K562 (cell line): Measurements from ENCODE around the gene CA6. TPM values are rescaled to one million over a fixed set of nuclear protein-coding genes. Genes with fewer than 3 reads are reported as not detected.

ENCODE experiments used
- COPS2 ChIP-seq: fragments of 450-650 bp; conservative IDR thresholded peaks from 2 replicates; pipeline ENCODE4 v1.6.1; 2016; ENCODE audit warnings: mild to moderate bottlenecking, moderate library complexity
- FOXK2 ChIP-seq, 2 experiments: fragments of 450-650 bp; IDR thresholded peaks in 1 of 2; conservative IDR thresholded peaks in 1 of 2; 2 replicates each; pipeline ENCODE4 v1.6.1; 2016; ENCODE audit warnings: low read depth in 2 of 2, mild to moderate bottlenecking in 1 of 2
- HNRNPLL ChIP-seq: fragments of 200-400 bp; formaldehyde crosslinking; IDR thresholded peaks from 2 replicates; pipeline ENCODE4 v1.6.1; 2017; ENCODE audit warnings: low read length, low read depth, mild to moderate bottlenecking; ENCODE audit not compliant: poor library complexity, severe bottlenecking
- MCM3 ChIP-seq: fragments of 450-650 bp; IDR thresholded peaks from 2 replicates; pipeline ENCODE4 v1.6.1; 2016
- NELFE ChIP-seq: IDR thresholded peaks from 2 replicates; pipeline ENCODE4 v1.6.1; 2011; ENCODE audit warnings: mild to moderate bottlenecking; ENCODE audit not compliant: insufficient read depth, insufficient read length
- SIRT6 ChIP-seq: IDR thresholded peaks from one replicate; pipeline ENCODE4 v1.6.1; 2012; ENCODE audit warnings: low read depth, mild to moderate bottlenecking, control low read depth, inconsistent platforms, low read length, moderate library complexity
- SRSF1 ChIP-seq: fragments of 200-400 bp; formaldehyde crosslinking; IDR thresholded peaks from 2 replicates; pipeline ENCODE4 v1.6.1; 2017; ENCODE audit warnings: mild to moderate bottlenecking, low read depth, low read length, moderate library complexity
- ZBTB1 ChIP-seq: sonication (generic); formaldehyde crosslinking; IDR thresholded peaks from 2 replicates; pipeline ENCODE4 v1.8.1; 2023; ENCODE audit warnings: missing genetic modification reagents, low read depth, mild to moderate bottlenecking, borderline replicate concordance
- ZKSCAN8 ChIP-seq: fragments of 200-800 bp; sonication (Bioruptor generic); IDR thresholded peaks from 2 replicates; pipeline ENCODE4 v1.6.1; 2016; ENCODE audit warnings: missing genetic modification characterization, missing compliant biosample characterization
- polyA plus RNA-seq, 8 experiments: library from polyadenylated mRNA; depleted of rRNA in 4 of 8; stranded (reverse) in 5 of 8; unstranded in 3 of 8; fragments of >200 nt; fragmentation: Nextera tagmentation in 2 of 8; fragmentation: Illumina TruSeq in 1 of 8; extraction: Ambion mirVana in 2 of 8; extraction: Trizol in 1 of 8; gene quantifications; 2 replicates each; pipeline versions ENCODE4 v1.2.1 to v1.2.3, GENCODE V29; 2011 to 2014; ENCODE audit warnings: inconsistent platforms in 1 of 8, missing spikeins in 1 of 8
- total RNA-seq, 7 experiments: library from RNA; depleted of rRNA in 6 of 7; stranded (reverse); fragments of >200 nt in 6 of 7; fragmentation: Illumina TruSeq in 2 of 7; extraction: Trizol in 2 of 7; gene quantifications; 2 replicates each; pipeline versions ENCODE4 v1.2.1 to v1.2.3, GENCODE V29; 2011 to 2021; ENCODE audit warnings: low replicate concordance in 1 of 7
- TF ChIP-seq, protein P1 (sequence below): sonication (generic); formaldehyde crosslinking; IDR thresholded peaks from 2 replicates; pipeline ENCODE4 v1.8.1; 2023; ENCODE audit warnings: missing genetic modification reagents, mild to moderate bottlenecking, borderline replicate concordance
- TF ChIP-seq, protein P2 (sequence below): sonication (generic); formaldehyde crosslinking; IDR thresholded peaks from 2 replicates; pipeline ENCODE4 v1.8.1; 2023; ENCODE audit warnings: mild to moderate bottlenecking, missing genetic modification reagents, moderate library complexity
- TF ChIP-seq, protein P3 (sequence below): fragments of 250-450 bp; sonication (Bioruptor Pico); IDR thresholded peaks from 2 replicates; pipeline ENCODE4 v1.8.0; 2021; ENCODE audit warnings: moderate library complexity, mild to moderate bottlenecking, inconsistent platforms

Gene CA6
- total and polyA plus RNA-seq, 9 of the 15 experiments (the other 6 are each of a cell fraction or from before 2014, with no cell fraction given): not detected

DNA sequence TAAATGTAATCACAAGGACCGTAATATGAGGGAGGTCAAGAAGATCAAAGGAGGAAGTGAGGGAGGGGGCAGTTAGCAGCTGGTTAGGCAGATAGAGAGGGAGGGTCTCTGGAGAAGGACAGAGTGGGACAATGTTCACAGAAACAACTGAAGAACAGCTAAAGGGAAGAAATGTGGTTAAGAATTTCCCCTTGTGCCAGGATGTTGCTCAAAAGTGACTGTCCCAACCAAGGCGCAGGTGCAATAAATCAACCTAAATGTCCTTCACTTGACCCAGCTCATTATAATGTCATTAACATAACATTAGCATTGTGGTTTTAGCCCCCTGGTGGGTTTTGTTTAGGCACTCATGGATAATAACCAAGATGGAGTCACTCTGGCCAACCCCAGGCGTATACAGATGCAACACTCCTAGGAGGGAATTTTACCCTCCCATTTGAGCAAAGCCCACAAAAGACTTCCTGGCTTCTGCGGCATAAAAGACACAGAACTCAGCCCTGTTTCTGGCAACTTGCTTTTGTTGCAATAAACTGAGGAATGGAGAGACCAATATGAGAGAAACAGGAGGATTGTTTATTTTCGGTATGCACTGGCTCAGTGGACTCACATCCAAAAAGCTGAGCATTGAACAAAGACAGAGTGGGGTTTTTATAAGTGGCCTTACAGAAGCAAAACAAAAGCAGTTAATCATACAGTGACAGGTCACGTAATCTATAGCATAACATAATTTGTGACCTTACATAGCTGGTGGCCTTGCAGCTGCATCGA lies 7.3 kb upstream of the CA6 start (continued):
- TF ChIP-seq, protein P1, sequence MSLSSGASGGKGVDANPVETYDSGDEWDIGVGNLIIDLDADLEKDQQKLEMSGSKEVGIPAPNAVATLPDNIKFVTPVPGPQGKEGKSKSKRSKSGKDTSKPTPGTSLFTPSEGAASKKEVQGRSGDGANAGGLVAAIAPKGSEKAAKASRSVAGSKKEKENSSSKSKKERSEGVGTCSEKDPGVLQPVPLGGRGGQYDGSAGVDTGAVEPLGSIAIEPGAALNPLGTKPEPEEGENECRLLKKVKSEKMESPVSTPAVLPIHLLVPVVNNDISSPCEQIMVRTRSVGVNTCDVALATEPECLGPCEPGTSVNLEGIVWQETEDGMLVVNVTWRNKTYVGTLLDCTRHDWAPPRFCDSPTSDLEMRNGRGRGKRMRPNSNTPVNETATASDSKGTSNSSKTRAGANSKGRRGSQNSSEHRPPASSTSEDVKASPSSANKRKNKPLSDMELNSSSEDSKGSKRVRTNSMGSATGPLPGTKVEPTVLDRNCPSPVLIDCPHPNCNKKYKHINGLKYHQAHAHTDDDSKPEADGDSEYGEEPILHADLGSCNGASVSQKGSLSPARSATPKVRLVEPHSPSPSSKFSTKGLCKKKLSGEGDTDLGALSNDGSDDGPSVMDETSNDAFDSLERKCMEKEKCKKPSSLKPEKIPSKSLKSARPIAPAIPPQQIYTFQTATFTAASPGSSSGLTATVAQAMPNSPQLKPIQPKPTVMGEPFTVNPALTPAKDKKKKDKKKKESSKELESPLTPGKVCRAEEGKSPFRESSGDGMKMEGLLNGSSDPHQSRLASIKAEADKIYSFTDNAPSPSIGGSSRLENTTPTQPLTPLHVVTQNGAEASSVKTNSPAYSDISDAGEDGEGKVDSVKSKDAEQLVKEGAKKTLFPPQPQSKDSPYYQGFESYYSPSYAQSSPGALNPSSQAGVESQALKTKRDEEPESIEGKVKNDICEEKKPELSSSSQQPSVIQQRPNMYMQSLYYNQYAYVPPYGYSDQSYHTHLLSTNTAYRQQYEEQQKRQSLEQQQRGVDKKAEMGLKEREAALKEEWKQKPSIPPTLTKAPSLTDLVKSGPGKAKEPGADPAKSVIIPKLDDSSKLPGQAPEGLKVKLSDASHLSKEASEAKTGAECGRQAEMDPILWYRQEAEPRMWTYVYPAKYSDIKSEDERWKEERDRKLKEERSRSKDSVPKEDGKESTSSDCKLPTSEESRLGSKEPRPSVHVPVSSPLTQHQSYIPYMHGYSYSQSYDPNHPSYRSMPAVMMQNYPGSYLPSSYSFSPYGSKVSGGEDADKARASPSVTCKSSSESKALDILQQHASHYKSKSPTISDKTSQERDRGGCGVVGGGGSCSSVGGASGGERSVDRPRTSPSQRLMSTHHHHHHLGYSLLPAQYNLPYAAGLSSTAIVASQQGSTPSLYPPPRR (CRISPR knock-in tag): no peak
- TF ChIP-seq FOXK2 (conservative IDR thresholded peaks at IDR 0.05 in 1 of 2, IDR thresholded peaks at IDR 0.05 in 1 of 2; ENCODE audit: low read depth in 2 of 2) (no peak), MCM3 (no peak), HNRNPLL (no peak), ZBTB1 (CRISPR knock-in tag) (no peak), NELFE (no peak), COPS2 (no peak), ZKSCAN8 (no peak), SIRT6 (no peak), SRSF1 (no peak)
- TF ChIP-seq, protein P2, sequence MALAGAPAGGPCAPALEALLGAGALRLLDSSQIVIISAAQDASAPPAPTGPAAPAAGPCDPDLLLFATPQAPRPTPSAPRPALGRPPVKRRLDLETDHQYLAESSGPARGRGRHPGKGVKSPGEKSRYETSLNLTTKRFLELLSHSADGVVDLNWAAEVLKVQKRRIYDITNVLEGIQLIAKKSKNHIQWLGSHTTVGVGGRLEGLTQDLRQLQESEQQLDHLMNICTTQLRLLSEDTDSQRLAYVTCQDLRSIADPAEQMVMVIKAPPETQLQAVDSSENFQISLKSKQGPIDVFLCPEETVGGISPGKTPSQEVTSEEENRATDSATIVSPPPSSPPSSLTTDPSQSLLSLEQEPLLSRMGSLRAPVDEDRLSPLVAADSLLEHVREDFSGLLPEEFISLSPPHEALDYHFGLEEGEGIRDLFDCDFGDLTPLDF: no peak
- TF ChIP-seq, protein P3, sequence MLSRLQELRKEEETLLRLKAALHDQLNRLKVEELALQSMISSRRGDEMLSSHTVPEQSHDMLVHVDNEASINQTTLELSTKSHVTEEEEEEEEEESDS (CRISPR knock-in tag): no peak
